ENCODE measurements around the gene TCN1.
"Not testable (repeated sequence)": the region's sequence is repeated elsewhere in the genome, so short reads cannot be mapped to it uniquely, and the experiment has no call there.

Gene TCN1

GRCh38 chr11:59857439-59858434, 8.6 kb downstream of the TCN1 start:
- ATAC-seq (peak; percentile 83), DNase-seq (peak; percentile 7)

DNA sequence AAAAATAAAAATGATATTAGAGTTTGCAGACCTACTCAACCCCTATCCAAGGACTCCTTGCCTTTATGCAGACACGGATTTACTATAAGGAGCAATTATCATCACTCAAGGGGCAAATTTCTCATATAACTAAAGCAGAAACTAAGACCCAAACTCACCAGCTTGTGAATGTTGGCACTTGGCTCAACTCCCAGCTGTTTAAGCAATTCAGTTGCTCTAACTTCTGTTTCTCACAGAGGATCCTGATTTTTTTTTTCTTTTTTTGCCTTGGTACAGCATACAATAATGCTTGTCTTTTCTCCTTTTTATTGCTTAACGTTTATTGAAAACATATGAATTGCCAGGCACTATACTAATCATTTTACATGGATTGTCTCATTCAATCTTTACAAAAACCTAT, 11.4 kb downstream of the TCN1 start:
- no peak for ATAC-seq
- DNase-seq = no peak

- not testable (repeated sequence) for ATAC-seq
These were observed 14.9 kb downstream of the TCN1 start for GRCh38 chr11:59851416-59851815.

DNA sequence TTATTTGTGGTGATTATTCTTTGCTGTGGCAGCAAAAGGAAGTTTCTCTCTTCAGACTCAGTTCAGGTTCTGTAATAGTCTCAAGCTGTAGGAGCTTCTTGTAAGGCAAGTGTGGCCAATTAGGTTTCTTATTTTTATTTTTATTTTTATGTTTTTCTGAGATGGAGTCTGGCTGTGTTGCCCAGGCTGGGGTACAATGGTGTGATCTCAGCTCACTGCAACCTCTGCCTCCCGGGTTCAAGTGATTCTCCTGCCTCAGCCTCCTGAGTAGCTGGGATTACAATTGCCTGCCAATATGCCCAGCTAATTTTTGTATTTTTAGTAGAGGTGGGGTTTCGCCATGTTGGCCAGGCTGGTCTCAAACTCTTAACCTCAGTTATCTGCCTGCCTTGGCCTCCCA, 16.7 kb downstream of the TCN1 start:
- ATAC-seq, DNase-seq: not testable (repeated sequence)

More at GRCh38 chr11:59851416-59851815, 14.9 kb downstream of the TCN1 start:
- not testable (repeated sequence) for DNase-seq

DNA sequence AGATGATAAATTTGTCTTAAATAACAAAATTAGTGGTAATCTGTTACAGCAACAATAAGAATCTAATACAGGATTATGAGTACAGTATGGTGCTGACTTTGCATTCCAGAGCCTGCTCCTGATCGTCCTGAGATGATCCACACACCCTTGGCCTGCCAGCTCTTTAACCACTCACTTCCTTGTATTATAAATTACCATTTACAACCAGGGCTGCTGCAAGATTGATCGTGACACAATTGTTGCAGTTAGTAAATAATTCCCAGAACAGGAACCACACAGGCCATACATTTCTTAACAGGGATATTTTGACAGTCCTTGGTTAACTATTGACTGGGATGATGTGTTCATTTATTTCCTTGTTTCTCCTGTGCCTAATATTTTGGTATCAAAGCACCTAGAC, 17.2 kb downstream of the TCN1 start:
- DNase-seq (no peak), ATAC-seq (no peak)

DNA sequence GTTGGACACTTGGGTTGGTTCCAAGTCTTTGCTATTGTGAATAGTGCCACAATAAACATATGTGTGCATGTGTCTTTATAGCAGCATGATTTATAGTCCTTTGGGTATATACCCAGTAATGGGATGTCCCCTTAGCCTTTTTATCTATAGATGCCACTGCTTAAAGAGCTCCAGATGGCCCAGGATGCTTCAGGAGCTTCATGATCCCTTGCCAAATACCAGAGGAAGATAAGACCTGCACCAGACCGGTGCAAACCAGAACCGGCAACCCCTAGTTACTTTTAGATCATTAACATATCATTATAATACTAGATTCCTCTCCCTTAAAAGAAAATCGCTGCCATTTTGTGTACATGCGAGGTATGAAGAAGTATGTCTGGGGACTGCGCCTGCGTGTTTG, 17.8 kb downstream of the TCN1 start:
- ATAC-seq, DNase-seq: not testable (repeated sequence)

GRCh38 chr11:59847626-59848025, 18.7 kb downstream of the TCN1 start:
- no peak for ATAC-seq
- no peak for DNase-seq

DNA sequence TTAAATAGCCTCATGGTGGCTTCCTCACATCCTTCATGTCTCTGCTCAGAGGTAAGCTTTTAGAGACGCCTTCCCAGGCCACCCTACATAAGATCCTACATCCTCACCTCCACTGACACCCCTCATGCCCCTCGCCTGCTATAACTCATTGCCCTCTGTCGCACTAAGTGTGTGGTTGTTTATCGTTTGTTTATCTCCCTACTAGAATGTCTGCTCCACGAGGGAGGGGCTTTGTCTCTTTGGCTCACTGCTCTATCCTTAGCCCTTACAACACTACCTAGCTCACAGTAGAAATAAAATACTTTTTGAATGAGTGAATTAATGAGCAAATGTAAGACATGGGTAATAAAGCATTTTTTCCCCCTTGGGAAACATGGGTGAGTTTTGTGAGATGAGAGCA, 19.7 kb downstream of the TCN1 start:
- no peak for ATAC-seq
- no peak for DNase-seq

- DNase-seq (no peak), ATAC-seq (no peak)
These were observed 20.9 kb downstream of the TCN1 start, which contains the start of gene CBLIF for GRCh38 chr11:59845399-59845798. TSS of gene CBLIF (minus strand) at chr11:59845499. CDS start at chr11:59845453, 46 bp downstream.

- ATAC-seq (no peak), DNase-seq (no peak)
These were observed 24.0 kb downstream of the TCN1 start for GRCh38 chr11:59842316-59842715.

- ATAC-seq = no peak
- DNase-seq = no peak
These were observed 24.8 kb downstream of the TCN1 start for GRCh38 chr11:59841514-59841913.

- DNase-seq (no peak), ATAC-seq (no peak)
These were observed 26.7 kb downstream of the TCN1 start for GRCh38 chr11:59839615-59840014.

DNA sequence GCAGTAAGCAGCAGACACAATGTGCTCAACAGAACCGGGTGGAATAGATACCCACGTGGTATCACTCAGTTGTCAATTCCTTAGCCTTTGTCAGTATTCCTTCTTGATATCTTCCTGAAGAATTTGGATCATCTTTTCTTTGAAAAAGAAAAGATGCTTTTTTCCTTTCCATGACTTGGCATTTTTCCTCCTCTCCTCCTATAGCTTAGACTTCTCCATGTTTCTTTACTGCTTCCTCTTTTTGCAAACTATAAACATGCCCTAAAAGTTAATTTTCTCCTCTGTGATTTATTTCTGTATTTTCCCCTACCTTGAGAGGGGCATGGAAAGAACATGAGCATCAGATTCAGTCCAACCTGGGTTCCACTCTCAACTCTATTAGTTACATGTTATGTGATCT, 32.7 kb downstream of the TCN1 start:
- no peak for ATAC-seq
- no peak for DNase-seq

GRCh38 chr11:59829358-59829757, 36.9 kb downstream of the TCN1 start:
- DNase-seq (no peak), ATAC-seq (peak; percentile 55)

GRCh38 chr11:59822989-59823566, 43.2 kb downstream of the TCN1 start:
- DNase-seq (peak; percentile 14), ATAC-seq (peak; percentile 75)

GRCh38 chr11:59818572-59818971, 47.7 kb downstream of the TCN1 start:
- ATAC-seq (no peak), DNase-seq (no peak)

GRCh38 chr11:59816434-59816833, 49.9 kb downstream of the TCN1 start:
- ATAC-seq, DNase-seq: not testable (repeated sequence)

DNA sequence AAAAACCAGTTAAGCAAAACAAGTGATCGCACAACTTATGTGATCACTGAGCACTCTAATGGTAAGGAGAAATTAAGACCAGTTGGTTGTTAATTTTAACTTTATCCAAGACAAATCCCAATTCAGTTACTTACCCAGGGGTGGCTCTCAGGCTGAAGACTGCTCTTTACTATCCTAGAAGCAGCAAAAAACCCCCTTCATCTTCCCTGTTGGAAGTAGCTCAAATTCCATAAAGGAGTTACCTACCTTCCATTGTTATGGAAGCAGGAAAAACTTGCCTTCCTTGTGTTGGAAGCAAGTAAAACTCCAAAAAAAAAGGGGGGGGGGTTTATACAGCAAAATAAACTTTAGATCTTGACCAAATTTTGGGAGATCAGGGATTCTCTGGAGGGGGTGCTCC, 50.5 kb downstream of the TCN1 start:
- DNase-seq (no peak), ATAC-seq (no peak)

DNA sequence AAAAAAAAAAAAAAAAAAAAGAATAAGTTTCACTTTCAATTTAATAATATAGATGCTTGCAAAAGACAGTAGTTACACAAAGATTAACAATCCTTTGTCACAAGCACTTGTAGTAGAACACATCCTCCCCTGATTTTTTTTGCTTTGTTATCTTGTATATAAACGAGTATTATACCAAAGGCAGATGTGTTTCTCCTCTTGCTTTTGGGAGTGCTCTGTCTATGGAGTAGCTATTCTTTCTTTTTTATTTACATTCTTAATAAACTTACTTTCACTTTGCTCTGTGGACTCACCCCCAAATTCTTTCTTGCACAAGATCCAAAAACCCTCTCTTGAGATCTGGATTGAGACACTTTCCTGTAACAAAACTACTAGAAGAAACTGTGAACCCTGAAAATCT, 52.3 kb downstream of the TCN1 start:
- ATAC-seq (no peak), DNase-seq (no peak)

GRCh38 chr11:59813364-59813763, 52.9 kb downstream of the TCN1 start:
- ATAC-seq (no peak), DNase-seq (no peak)

DNA sequence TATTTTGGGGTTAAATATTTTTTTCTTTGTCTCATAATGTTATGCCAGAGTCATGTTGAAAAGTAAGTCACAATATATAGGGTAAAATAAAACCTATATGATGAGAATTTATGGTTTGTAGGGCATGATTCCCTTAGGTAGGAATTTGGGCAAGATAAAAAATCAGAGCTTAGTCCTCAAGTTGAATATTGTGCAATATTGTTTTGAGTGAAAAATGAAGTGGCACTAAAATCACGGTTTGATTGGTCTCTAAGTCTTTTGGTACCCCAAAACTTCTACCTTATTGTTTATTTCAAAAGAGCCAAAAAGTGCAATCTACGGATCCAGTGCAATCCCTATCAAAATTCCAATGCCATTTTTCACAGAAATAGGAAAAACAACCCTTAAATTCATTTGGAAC, 54.1 kb downstream of the TCN1 start:
- ATAC-seq = no peak

GRCh38 chr11:59810911-59811259, 55.4 kb downstream of the TCN1 start:
- ATAC-seq (no peak), DNase-seq (no peak)

More for the DNA sequence above, 54.1 kb downstream of the TCN1 start:
- DNase-seq = no peak

GRCh38 chr11:59810189-59810910, 55.9 kb downstream of the TCN1 start, which contains the start of gene MRPL16:
TSS of gene MRPL16 (minus strand) at chr11:59810778. CDS start at chr11:59810658, 120 bp downstream.
- peak; percentile 91 for DNase-seq
- peak; percentile 99 for ATAC-seq
